ENCODE results near the gene LMOD2. TPM values are rescaled to one million over a fixed set of nuclear protein-coding genes. Genes with fewer than 3 reads are reported as not detected.

The LMOD2 gene, protein sequence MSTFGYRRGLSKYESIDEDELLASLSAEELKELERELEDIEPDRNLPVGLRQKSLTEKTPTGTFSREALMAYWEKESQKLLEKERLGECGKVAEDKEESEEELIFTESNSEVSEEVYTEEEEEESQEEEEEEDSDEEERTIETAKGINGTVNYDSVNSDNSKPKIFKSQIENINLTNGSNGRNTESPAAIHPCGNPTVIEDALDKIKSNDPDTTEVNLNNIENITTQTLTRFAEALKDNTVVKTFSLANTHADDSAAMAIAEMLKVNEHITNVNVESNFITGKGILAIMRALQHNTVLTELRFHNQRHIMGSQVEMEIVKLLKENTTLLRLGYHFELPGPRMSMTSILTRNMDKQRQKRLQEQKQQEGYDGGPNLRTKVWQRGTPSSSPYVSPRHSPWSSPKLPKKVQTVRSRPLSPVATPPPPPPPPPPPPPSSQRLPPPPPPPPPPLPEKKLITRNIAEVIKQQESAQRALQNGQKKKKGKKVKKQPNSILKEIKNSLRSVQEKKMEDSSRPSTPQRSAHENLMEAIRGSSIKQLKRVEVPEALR
- 34.4 TPM for total RNA-seq

DNA sequence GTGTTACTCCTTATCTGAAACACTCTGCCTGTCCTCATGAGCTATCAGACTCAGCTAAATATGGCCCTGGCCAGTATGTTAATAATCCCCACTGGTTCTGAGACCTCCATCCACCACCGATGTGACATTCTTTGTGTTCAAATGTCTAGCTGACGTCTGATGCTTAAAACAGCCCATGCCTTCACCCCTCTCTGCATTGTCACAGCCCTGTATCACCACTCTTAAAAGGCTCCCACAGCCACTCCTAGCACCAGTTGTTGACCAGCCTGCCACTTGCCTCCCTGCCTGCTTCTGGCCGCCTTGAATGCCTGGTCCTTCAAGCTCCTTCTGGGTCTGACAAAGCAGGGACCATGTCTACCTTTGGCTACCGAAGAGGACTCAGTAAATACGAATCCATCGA is at the start of gene LMOD2:
Gene LMOD2 (plus strand): TSS at position 253 of the 400 bp plus-strand sequence. CDS start 98 bp downstream, at position 351.
- Histone ChIP-seq H3K9ac (ENCODE audit: low read depth in 1 of 3, low read length in 3 of 3) (peak within 1 kb of the TSS; percentile 93 to 99 (median 99)), H3K27me3 (ENCODE audit: control insufficient read depth in 3 of 3, insufficient read depth in 3 of 3, low read length in 3 of 3) (no peaks in the 10 kb centered on the region), H3K4me3 (ENCODE audit: low read length in 3 of 3) (peak within 1 kb of the TSS; percentile 73 to 95 (median 92)), H3K27ac (ENCODE audit: low read depth, low read length) (peak within 1 kb of the TSS; percentile 98), H3K4me1 (ENCODE audit: control insufficient read depth in 3 of 3, insufficient read depth in 3 of 3, low read length in 3 of 3) (peaks cover 1 to 7% (median 6%) of the 10 kb centered on the region in 3 donors), H3K36me3 (ENCODE audit: control insufficient read depth in 3 of 3, insufficient read depth in 3 of 3, low read length in 3 of 3) (peaks cover 12 to 39% (median 16%) of the 10 kb centered on the region in 3 donors), H3K9me3 (ENCODE audit: control insufficient read depth in 3 of 3, low read length in 3 of 3) (no peaks in the 10 kb centered on the region)

DNA sequence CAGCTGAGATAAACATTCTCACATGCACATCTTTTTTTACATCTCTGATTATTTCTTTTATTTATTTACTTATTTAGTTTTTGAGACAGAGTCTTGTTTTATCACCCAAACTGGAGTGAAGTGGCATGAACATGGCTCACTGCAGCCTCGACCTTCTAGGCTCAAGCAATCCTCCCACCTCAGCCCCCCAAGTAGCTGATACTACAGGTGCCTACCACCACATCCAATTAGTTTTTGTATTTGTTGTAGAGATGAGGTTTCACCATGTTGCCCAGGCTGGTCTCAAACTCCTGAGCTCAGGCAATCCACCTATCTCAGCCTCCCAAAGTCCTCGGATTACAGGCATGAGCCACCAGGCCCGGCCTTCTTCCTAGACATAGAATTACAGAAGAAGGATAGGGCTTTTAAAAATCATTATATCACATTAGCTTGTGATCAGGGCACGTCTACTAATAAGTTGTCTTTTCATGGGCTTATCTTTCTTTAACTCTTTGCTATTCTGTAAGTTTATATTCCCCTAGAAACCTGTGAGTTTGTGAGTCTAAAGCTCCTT is 48.2 kb upstream of the LMOD2 start:
- Histone ChIP-seq H3K36me3 (ENCODE audit: control insufficient read depth in 3 of 3, insufficient read depth in 3 of 3, low read length in 3 of 3) (peaks cover 0 to 3% (median 0%) of the 10 kb centered on the region in 3 donors), H3K27me3 (ENCODE audit: control insufficient read depth in 3 of 3, insufficient read depth in 3 of 3, low read length in 3 of 3) (no peaks in the 10 kb centered on the region), H3K9me3 (ENCODE audit: control insufficient read depth in 3 of 3, low read length in 3 of 3) (no peaks in the 10 kb centered on the region), H3K9ac (ENCODE audit: low read depth in 1 of 3, low read length in 3 of 3) (peak overlapping the region in 2 of 3 donors; percentile 2 to 40), H3K27ac (ENCODE audit: low read depth, low read length) (peak overlapping the region; percentile 95), H3K4me3 (ENCODE audit: low read length in 3 of 3) (peak overlapping the region in 1 of 3 donors; percentile 25), H3K4me1 (ENCODE audit: control insufficient read depth in 3 of 3, insufficient read depth in 3 of 3, low read length in 3 of 3) (peaks cover 9 to 33% (median 10%) of the 10 kb centered on the region in 3 donors)

DNA sequence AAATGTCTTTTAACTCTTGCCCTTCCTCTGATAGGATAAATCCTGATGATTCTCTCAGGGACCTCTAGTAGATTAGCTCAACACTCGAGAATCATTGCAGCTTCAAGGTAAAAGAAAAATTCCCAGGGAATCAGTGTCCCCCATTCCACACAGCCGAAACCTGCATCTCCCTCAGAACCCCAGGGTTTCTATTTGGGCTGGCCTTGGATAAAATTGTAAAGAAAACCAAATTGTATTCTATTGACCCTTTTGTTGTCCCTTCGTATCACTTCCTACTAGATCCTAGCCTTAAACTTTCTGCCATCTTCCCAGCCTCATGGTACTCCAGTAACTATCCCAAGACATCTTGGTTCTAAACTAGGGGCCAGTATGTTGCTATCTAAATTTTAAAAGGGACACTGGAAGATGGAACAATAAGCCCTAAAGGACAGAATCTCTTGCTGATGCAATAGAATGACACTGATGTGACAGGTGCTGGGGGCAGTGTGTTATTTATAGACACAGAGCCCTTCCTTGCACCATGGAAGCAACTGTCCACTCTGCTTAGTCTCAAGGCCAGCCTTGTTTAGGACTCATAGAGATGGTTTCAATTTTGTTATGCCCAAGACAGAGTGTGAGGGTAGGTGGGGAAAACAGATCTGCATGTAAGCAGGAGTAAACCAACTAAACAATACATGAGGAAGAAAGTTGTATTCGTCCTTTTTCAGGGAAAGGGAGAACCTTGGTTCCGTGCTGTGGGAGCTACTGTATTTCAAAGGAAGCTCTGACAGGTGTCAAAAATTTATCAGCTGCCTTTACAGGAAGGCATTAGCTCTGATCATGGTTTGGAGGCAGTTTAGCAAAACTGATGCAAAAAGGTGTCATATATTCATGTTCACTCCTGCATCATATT is 46.4 kb upstream of the LMOD2 start:
- H3K9ac ChIP-seq (ENCODE audit: low read depth in 1 of 3, low read length in 3 of 3) = peak overlapping the region; percentile 24 to 59 (median 57)

DNA sequence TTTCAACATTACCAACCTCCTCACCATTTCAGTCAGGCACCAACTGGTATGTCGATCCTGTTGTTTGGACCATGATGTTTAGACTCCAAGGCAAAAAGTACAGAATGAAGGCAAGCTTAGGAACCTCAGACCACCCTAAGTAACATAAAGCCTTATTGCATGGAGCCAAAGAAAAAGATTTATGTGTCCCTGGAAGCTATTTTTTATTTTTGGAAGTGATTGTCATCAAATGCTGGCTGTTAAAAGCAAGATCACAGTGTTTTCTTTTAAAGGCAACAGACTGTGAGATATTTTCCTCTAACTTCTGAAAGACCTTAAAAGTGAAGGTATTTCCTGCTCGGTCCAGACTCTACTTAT is 45.8 kb upstream of the LMOD2 start:
- H3K27ac ChIP-seq (ENCODE audit: low read depth, low read length) = peak overlapping the region; percentile 95
- H3K36me3 ChIP-seq (ENCODE audit: control insufficient read depth in 3 of 3, insufficient read depth in 3 of 3, low read length in 3 of 3) = peaks cover 0 to 3% (median 1%) of the 10 kb centered on the region in 3 donors
- no peaks in the 10 kb centered on the region for H3K9me3 ChIP-seq (ENCODE audit: control insufficient read depth in 3 of 3, low read length in 3 of 3)
- H3K9ac ChIP-seq (ENCODE audit: low read depth in 1 of 3, low read length in 3 of 3) = peak overlapping the region; percentile 24 to 59 (median 57)
- no peaks in the 10 kb centered on the region for H3K27me3 ChIP-seq (ENCODE audit: control insufficient read depth in 3 of 3, insufficient read depth in 3 of 3, low read length in 3 of 3)
- H3K4me1 ChIP-seq (ENCODE audit: control insufficient read depth in 3 of 3, insufficient read depth in 3 of 3, low read length in 3 of 3) = peaks cover 9 to 29% (median 15%) of the 10 kb centered on the region in 3 donors
- H3K4me3 ChIP-seq (ENCODE audit: low read length in 3 of 3) = peak overlapping the region in 2 of 3 donors; percentile 23 to 35

More for the DNA sequence above, 46.4 kb upstream of the LMOD2 start:
- no peaks in the 10 kb centered on the region for H3K9me3 ChIP-seq (ENCODE audit: control insufficient read depth in 3 of 3, low read length in 3 of 3)
- peak overlapping the region in 2 of 3 donors; percentile 13 to 35 for H3K4me3 ChIP-seq (ENCODE audit: low read length in 3 of 3)
- no peaks in the 10 kb centered on the region for H3K27me3 ChIP-seq (ENCODE audit: control insufficient read depth in 3 of 3, insufficient read depth in 3 of 3, low read length in 3 of 3)
- H3K27ac ChIP-seq (ENCODE audit: low read depth, low read length) = peak overlapping the region; percentile 95
- H3K36me3 ChIP-seq (ENCODE audit: control insufficient read depth in 3 of 3, insufficient read depth in 3 of 3, low read length in 3 of 3) = peaks cover 0 to 3% (median 0%) of the 10 kb centered on the region in 3 donors
- peaks cover 9 to 29% (median 15%) of the 10 kb centered on the region in 3 donors for H3K4me1 ChIP-seq (ENCODE audit: control insufficient read depth in 3 of 3, insufficient read depth in 3 of 3, low read length in 3 of 3)

DNA sequence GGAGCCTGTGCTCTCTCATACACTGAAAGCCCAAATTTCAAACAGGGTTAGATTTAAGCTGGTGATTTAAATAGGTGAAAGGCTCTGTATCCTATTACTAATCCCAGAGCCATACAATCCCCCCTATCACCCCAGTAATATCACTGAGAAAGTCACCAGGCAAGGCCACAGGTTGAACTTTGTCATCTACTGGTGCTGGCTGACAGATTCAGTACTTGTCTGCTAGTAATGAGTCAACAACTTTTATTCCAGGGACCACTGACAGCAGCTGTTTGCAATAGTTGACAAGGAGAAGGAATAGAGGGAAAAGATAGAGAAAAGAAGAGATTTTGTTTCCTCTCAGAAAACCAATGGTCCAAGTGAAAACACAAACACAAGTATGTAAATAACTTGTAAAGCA is 43.6 kb upstream of the LMOD2 start:
- Histone ChIP-seq H3K9me3 (ENCODE audit: control insufficient read depth in 3 of 3, low read length in 3 of 3) (no peaks in the 10 kb centered on the region), H3K27ac (ENCODE audit: low read depth, low read length) (peak overlapping the region; percentile 95), H3K27me3 (ENCODE audit: control insufficient read depth in 3 of 3, insufficient read depth in 3 of 3, low read length in 3 of 3) (no peaks in the 10 kb centered on the region), H3K4me3 (ENCODE audit: low read length in 3 of 3) (peak overlapping the region in 2 of 3 donors; percentile 39 to 61), H3K4me1 (ENCODE audit: control insufficient read depth in 3 of 3, insufficient read depth in 3 of 3, low read length in 3 of 3) (peaks cover 9 to 19% (median 12%) of the 10 kb centered on the region in 3 donors), H3K9ac (ENCODE audit: low read depth in 1 of 3, low read length in 3 of 3) (peak overlapping the region; percentile 50 to 73 (median 65)), H3K36me3 (ENCODE audit: control insufficient read depth in 3 of 3, insufficient read depth in 3 of 3, low read length in 3 of 3) (peaks cover 2 to 16% (median 7%) of the 10 kb centered on the region in 3 donors)

DNA sequence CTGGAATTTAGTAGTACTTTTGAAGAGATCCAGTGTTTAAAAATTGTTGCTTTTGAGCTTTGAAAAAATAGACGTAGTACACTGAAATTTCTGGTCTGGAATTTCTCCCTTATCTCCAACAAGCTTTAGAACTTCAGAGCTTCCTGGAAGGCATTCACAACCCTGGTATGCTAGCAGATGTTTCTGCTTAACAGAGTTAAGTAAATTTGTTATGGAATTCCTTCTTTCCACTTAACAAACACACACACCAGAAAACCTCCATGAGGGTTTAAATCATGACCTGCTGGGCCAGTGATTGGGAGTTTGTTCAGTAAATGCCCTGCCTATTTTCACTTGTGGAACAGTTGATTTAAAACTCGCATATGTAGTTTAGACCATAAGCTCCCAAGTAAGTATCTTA is 40.3 kb upstream of the LMOD2 start:
- Histone ChIP-seq H3K27ac (ENCODE audit: low read depth, low read length) (no peak overlapping the region), H3K36me3 (ENCODE audit: control insufficient read depth in 3 of 3, insufficient read depth in 3 of 3, low read length in 3 of 3) (peaks cover 3 to 28% (median 10%) of the 10 kb centered on the region in 3 donors), H3K27me3 (ENCODE audit: control insufficient read depth in 3 of 3, insufficient read depth in 3 of 3, low read length in 3 of 3) (no peaks in the 10 kb centered on the region), H3K9ac (ENCODE audit: low read depth in 1 of 3, low read length in 3 of 3) (no peak overlapping the region), H3K4me1 (ENCODE audit: control insufficient read depth in 3 of 3, insufficient read depth in 3 of 3, low read length in 3 of 3) (peaks cover 3 to 10% (median 8%) of the 10 kb centered on the region in 3 donors), H3K4me3 (ENCODE audit: low read length in 3 of 3) (no peak overlapping the region), H3K9me3 (ENCODE audit: control insufficient read depth in 3 of 3, low read length in 3 of 3) (no peaks in the 10 kb centered on the region)

DNA sequence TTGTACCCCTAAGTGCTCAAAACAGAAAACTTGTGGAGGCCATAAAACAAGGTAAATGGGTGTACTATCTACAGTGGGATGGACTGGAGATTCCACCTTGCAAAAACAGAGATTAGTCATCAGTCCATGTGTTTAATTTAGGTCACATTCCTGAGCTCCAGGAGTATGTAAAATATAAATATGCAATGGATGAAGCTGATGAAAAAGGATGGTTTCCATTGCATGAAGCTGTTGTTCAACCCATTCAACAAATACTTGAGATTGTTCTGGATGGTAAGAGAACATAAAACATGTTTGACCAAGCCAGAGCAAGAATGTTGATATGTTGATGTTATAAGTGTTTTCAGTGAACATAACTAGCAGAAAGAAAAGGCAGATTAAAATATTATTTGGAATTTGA is 39.4 kb upstream of the LMOD2 start:
- no peak overlapping the region for H3K4me3 ChIP-seq (ENCODE audit: low read length in 3 of 3)
- H3K27me3 ChIP-seq (ENCODE audit: control insufficient read depth in 3 of 3, insufficient read depth in 3 of 3, low read length in 3 of 3) = no peaks in the 10 kb centered on the region
- peaks cover 3 to 28% (median 10%) of the 10 kb centered on the region in 3 donors for H3K36me3 ChIP-seq (ENCODE audit: control insufficient read depth in 3 of 3, insufficient read depth in 3 of 3, low read length in 3 of 3)
- no peak overlapping the region for H3K27ac ChIP-seq (ENCODE audit: low read depth, low read length)
- H3K9ac ChIP-seq (ENCODE audit: low read depth in 1 of 3, low read length in 3 of 3) = no peak overlapping the region
- no peaks in the 10 kb centered on the region for H3K9me3 ChIP-seq (ENCODE audit: control insufficient read depth in 3 of 3, low read length in 3 of 3)
- H3K4me1 ChIP-seq (ENCODE audit: control insufficient read depth in 3 of 3, insufficient read depth in 3 of 3, low read length in 3 of 3) = peaks cover 0 to 10% (median 9%) of the 10 kb centered on the region in 3 donors

DNA sequence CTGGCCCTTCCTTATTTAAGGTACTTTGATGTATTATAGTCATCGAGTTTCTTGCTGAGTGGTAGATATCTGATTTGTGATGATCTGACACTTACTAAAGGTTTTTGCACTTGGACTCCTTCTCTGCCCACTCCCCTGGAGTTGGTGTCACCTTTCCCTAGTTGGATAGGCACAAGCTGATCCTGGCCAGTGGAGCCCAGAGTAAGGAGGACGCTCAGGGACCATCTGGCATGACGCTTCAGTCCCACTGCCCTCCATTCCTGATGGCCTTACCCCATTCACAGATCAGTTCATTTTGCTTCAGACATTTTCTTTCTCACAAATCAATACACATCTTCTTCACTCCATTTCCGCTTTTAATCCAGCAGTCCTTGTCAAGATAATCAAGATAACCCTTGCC is 34.0 kb upstream of the LMOD2 start:
- Histone ChIP-seq H3K9me3 (ENCODE audit: control insufficient read depth in 3 of 3, low read length in 3 of 3) (no peaks in the 10 kb centered on the region), H3K36me3 (ENCODE audit: control insufficient read depth in 3 of 3, insufficient read depth in 3 of 3, low read length in 3 of 3) (peaks cover 5 to 33% (median 20%) of the 10 kb centered on the region in 3 donors), H3K4me3 (ENCODE audit: low read length in 3 of 3) (no peak overlapping the region), H3K27ac (ENCODE audit: low read depth, low read length) (peak overlapping the region; percentile 74), H3K27me3 (ENCODE audit: control insufficient read depth in 3 of 3, insufficient read depth in 3 of 3, low read length in 3 of 3) (no peaks in the 10 kb centered on the region), H3K9ac (ENCODE audit: low read depth in 1 of 3, low read length in 3 of 3) (no peak overlapping the region), H3K4me1 (ENCODE audit: control insufficient read depth in 3 of 3, insufficient read depth in 3 of 3, low read length in 3 of 3) (peaks cover 16 to 27% (median 18%) of the 10 kb centered on the region in 3 donors)

DNA sequence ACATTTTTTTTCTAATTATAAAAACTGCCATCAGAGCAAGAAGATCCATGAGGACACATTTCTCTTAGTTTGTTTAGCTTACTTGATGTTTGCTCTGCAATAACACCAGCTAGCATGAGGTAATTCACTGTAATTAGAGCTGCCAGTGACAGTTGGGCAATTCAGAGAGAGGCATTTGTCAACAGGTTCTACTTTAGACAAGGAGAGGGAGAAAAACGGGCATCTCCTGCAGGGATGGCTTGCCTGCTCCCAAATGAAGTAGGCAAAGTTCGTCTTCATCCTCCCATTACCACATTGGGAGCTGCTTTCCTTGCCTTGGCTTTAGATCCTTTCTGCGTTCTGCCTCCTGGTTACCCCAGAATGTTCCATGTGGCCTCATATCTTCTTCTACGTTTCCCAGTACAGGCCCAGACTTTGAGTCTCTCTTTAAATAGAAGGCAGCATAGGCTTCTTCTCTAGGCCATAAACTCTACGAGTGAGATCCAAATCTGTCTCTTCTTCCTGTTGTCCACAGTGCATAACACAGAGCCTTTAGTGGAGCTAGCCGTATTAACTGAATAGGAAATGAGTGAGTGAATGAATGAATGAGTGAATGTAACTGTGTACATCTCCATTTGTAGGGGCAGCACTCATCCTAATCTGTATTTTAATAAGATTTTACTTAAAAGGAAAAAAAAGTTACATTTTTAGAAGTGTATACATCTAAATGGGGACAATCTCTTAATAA is 32.8 kb upstream of the LMOD2 start:
- Histone ChIP-seq H3K4me1 (ENCODE audit: control insufficient read depth in 3 of 3, insufficient read depth in 3 of 3, low read length in 3 of 3) (peaks cover 16 to 28% (median 18%) of the 10 kb centered on the region in 3 donors), H3K36me3 (ENCODE audit: control insufficient read depth in 3 of 3, insufficient read depth in 3 of 3, low read length in 3 of 3) (peaks cover 4 to 23% (median 20%) of the 10 kb centered on the region in 3 donors), H3K27me3 (ENCODE audit: control insufficient read depth in 3 of 3, insufficient read depth in 3 of 3, low read length in 3 of 3) (no peaks in the 10 kb centered on the region), H3K9ac (ENCODE audit: low read depth in 1 of 3, low read length in 3 of 3) (peak overlapping the region; percentile 10 to 62 (median 42)), H3K9me3 (ENCODE audit: control insufficient read depth in 3 of 3, low read length in 3 of 3) (no peaks in the 10 kb centered on the region), H3K27ac (ENCODE audit: low read depth, low read length) (peak overlapping the region; percentile 92), H3K4me3 (ENCODE audit: low read length in 3 of 3) (peak overlapping the region in 2 of 3 donors; percentile 35 to 41)

All from skeletal muscle tissue (tissue), 4 donors.